H1 (cell line): ENCODE measurements around the gene DNAJB8. TPM values are rescaled to one million over a fixed set of nuclear protein-coding genes. Genes with fewer than 3 reads are reported as not detected.

Source experiments
- CBX8 ChIP-seq: fragments of 300-800, 300-1000 bp; sonication (generic); IDR thresholded peaks from 2 replicates; pipeline ENCODE4 v1.7.1; 2016; ENCODE audit warnings: low read depth, low read length, borderline replicate concordance
- E2F6 ChIP-seq: IDR thresholded peaks from 2 replicates; pipeline ENCODE4 v1.6.1; 2012; ENCODE audit warnings: inconsistent platforms
- HDAC2 ChIP-seq, 2 experiments: fragments of 300-600 bp in 1 of 2; sonication (generic) in 1 of 2; IDR thresholded peaks; 2 replicates each; pipeline ENCODE4 v1.6.1; 2011 to 2012; ENCODE audit warnings: low read depth in 2 of 2, low read length in 2 of 2, mild to moderate bottlenecking in 2 of 2, moderate library complexity in 2 of 2, borderline replicate concordance in 1 of 2, inconsistent platforms in 1 of 2
- RNF2 ChIP-seq: fragments of 200-900, 300-1000 bp; sonication (generic); IDR thresholded peaks from 2 replicates; pipeline ENCODE4 v1.7.1; 2016; ENCODE audit warnings: borderline replicate concordance, low read depth, mild to moderate bottlenecking, antibody characterized with exemption, low read length; ENCODE audit not compliant: poor library complexity, severe bottlenecking; ENCODE audit errors: missing control alignments
- SUZ12 ChIP-seq: fragments of 200-600 bp; sonication (generic); IDR thresholded peaks from 2 replicates; pipeline ENCODE4 v1.6.1; 2012; ENCODE audit warnings: mild to moderate bottlenecking, inconsistent platforms, low read length, moderate library complexity, mixed read lengths
- TAF1 ChIP-seq: IDR thresholded peaks from 2 replicates; pipeline ENCODE4 v1.6.1; 2011; ENCODE audit warnings: mild to moderate bottlenecking, low read depth, low read length
- polyA plus RNA-seq, 7 experiments: library from polyadenylated mRNA; depleted of rRNA in 3 of 7; stranded (reverse) in 5 of 7; unstranded in 2 of 7; fragments of >200 nt in 5 of 7; fragments of 200-250 nt in 2 of 7; gene quantifications; 1 replicate in 5 of 7; 2 replicates in 1 of 7; 4 replicates in 1 of 7; pipeline versions ENCODE4 v1.2.1 to v1.2.3, GENCODE V29; 2011 to 2013; ENCODE audit warnings: missing spikeins in 2 of 7, mixed read lengths in 2 of 7
- total RNA-seq: library from RNA; stranded (reverse); fragmentation: NEBNext Ultra II Directional; extraction: Animal tissue kit (Norgen Biotek cat#: 25700); gene quantifications from 2 replicates; pipeline ENCODE4 v1.2.1, GENCODE V29; 2021

Gene DNAJB8
- total and polyA plus RNA-seq, 2 of the 8 experiments (the other 6 are each of a cell fraction or from before 2014, with no cell fraction given): not detected

- TF ChIP-seq CBX8 (peak; percentile 74; the same call in 1 of the 2 replicates), HDAC2 (IDR thresholded peaks at IDR 0.05; ENCODE audit: borderline replicate concordance in 1 of 2, low read depth in 2 of 2, low read length in 2 of 2) (no peak), SUZ12 (peak; percentile 96), TAF1 (no peak), E2F6 (no peak), RNF2 (peak; percentile 81)
Measured at GRCh38 chr3:128486681-128487537, 20.2 kb upstream of the DNAJB8 start (continued).
